Skeletal muscle tissue (tissue), 4 donors: ENCODE data around the gene TMEM209. TPM values are rescaled to one million over a fixed set of nuclear protein-coding genes. Genes with fewer than 3 reads are reported as not detected.
"Not testable (repeated sequence)": the region's sequence is repeated elsewhere in the genome, so short reads cannot be mapped to it uniquely, and the experiment has no call there.

Source experiments
- H3K27ac ChIP-seq: one replicate; pipeline ENCODE4 v1.7.0; 2013; ENCODE audit warnings: mild to moderate bottlenecking, low read depth, low read length, inconsistent platforms
- H3K27me3 ChIP-seq, 3 donors: one replicate each; pipeline ENCODE4 v1.7.0; 2013; ENCODE audit warnings: low read length in 3 of 3; ENCODE audit not compliant: control insufficient read depth in 3 of 3, insufficient read depth in 3 of 3
- H3K36me3 ChIP-seq, 3 donors: one replicate each; pipeline ENCODE4 v1.7.0; 2013; ENCODE audit warnings: low read length in 3 of 3; ENCODE audit not compliant: control insufficient read depth in 3 of 3, insufficient read depth in 3 of 3
- H3K4me1 ChIP-seq, 3 donors: one replicate each; pipeline ENCODE4 v1.7.0; 2013; ENCODE audit warnings: low read length in 3 of 3, mild to moderate bottlenecking in 3 of 3; ENCODE audit not compliant: control insufficient read depth in 3 of 3, insufficient read depth in 3 of 3
- H3K4me3 ChIP-seq, 3 donors: one replicate each; pipeline ENCODE4 v1.7.0; 2013; ENCODE audit warnings: low read length in 3 of 3
- H3K9ac ChIP-seq, 3 donors: one replicate each; pipeline ENCODE4 v1.7.0; 2013; ENCODE audit warnings: low read length in 3 of 3, mild to moderate bottlenecking in 3 of 3, moderate library complexity in 2 of 3, low read depth in 1 of 3
- H3K9me3 ChIP-seq, 3 donors: one replicate each; pipeline ENCODE4 v1.7.0; 2013; ENCODE audit warnings: low read length in 3 of 3; ENCODE audit not compliant: control insufficient read depth in 3 of 3
- total RNA-seq: library from RNA; depleted of rRNA; stranded (reverse); fragments of >200 nt; gene quantifications from one replicate; pipeline ENCODE4 v1.2.3, GENCODE V29; 2014
- donor health status: Osteomylitis.

Gene TMEM209
- total RNA-seq, 1 donor from 2014 or later = 7.3 TPM

- Histone ChIP-seq H3K27me3 (no peaks in the 10 kb centered on the region), H3K4me1 (peaks cover 0 to 7% (median 3%) of the 10 kb centered on the region in 3 donors), H3K9me3 (no peaks in the 10 kb centered on the region), H3K36me3 (no peaks in the 10 kb centered on the region), H3K4me3 (no peak overlapping the region), H3K9ac (no peak overlapping the region), H3K27ac (no peak overlapping the region)
Observed at GRCh38 chr7:130232209-130232608, 27.0 kb upstream of the TMEM209 start.

DNA sequence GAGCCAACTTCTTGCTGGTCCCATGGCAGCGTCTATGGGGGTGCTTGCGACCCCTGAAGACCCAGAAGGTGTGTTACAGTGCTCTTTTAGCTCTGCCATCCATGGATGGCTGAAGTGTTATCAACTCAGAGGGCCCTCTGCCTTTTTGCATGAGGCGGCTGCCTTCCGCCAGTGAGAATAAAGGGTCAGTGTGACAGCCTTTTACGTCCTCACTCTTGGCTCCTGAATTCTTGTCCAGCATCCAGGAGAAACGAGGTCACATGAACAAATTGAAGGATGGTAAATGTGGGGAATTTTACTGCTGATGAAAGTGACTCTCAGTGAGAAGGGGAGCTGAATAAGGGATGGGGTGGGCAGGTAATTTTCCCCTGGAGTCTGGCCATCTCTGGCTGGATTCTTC, 26.6 kb upstream of the TMEM209 start:
- H3K9me3 ChIP-seq = no peaks in the 10 kb centered on the region
- H3K36me3 ChIP-seq = no peaks in the 10 kb centered on the region
- no peaks in the 10 kb centered on the region for H3K27me3 ChIP-seq
- no peak overlapping the region for H3K9ac ChIP-seq
- H3K4me1 ChIP-seq = peaks cover 0 to 6% (median 3%) of the 10 kb centered on the region in 3 donors
- no peak overlapping the region for H3K27ac ChIP-seq
- H3K4me3 ChIP-seq = no peak overlapping the region

DNA sequence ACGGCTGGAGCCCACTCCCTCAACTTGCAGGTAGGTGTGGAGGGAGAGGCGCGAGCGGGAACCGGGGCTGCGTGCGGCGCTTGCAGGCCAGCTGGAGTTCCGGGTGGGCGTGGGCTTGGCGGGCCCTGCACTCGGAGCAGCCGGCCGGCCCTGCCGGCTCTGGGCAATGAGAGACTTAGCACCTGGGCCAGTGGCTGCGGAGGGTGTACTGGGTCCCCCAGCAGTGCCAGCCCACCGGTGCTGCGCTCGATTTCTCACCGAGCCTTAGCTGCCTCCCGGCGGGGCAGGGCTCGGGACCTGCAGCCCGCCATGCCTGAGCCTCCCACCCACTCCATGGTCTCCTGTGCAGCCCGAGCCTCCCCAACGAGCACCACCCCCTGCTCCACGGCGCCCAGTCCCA, 24.8 kb upstream of the TMEM209 start:
- H3K27me3 ChIP-seq, H3K4me3 ChIP-seq, H3K9me3 ChIP-seq, H3K9ac ChIP-seq, H3K27ac ChIP-seq, H3K4me1 ChIP-seq, H3K36me3 ChIP-seq: not testable (repeated sequence)

DNA sequence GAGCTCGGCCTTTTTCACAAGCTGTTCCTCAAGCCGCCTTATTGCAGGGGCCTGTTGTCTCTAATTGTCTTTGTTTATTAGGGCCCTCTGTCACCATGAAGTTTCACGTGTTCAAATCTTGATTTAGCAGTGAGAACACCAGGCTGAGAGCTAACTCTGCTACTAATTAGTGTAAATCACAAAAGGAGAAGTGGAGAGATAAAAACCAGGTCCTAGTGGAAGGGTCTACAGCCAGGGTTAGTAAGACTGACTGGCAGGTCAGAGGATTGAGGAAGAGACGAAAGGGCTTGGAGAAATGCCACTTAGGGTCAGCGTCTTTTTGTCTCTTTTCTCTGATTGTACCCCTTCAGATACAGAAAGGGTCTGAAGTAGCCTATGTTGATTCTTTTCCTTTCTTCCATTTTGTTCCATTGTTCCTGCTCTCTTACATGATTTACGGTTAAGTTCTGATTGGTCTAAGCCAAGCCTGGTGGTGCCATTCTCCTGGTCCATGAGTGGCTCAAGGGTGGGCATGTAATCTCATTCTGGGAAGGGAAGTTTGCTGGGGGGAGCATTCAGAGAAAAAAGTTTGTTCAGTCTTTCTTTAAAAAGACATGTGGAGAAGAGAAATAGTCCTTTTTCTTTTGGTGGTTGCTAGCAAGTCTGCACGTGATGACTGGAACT, 23.8 kb upstream of the TMEM209 start:
- Histone ChIP-seq H3K27me3 (no peaks in the 10 kb centered on the region), H3K4me1 (no peaks in the 10 kb centered on the region), H3K9ac (no peak overlapping the region), H3K9me3 (no peaks in the 10 kb centered on the region), H3K4me3 (no peak overlapping the region), H3K36me3 (no peaks in the 10 kb centered on the region), H3K27ac (no peak overlapping the region)

- H3K4me1 ChIP-seq = no peaks in the 10 kb centered on the region
- H3K4me3 ChIP-seq = no peak overlapping the region
- no peaks in the 10 kb centered on the region for H3K27me3 ChIP-seq
- no peaks in the 10 kb centered on the region for H3K36me3 ChIP-seq
- no peak overlapping the region for H3K27ac ChIP-seq
- no peak overlapping the region for H3K9ac ChIP-seq
- no peaks in the 10 kb centered on the region for H3K9me3 ChIP-seq
Observed at GRCh38 chr7:130227883-130228575, 22.8 kb upstream of the TMEM209 start.

GRCh38 chr7:130226333-130226732, 21.1 kb upstream of the TMEM209 start:
- Histone ChIP-seq H3K4me1 (no peaks in the 10 kb centered on the region), H3K36me3 (no peaks in the 10 kb centered on the region), H3K9ac (no peak overlapping the region), H3K4me3 (no peak overlapping the region), H3K27ac (no peak overlapping the region), H3K27me3 (no peaks in the 10 kb centered on the region), H3K9me3 (no peaks in the 10 kb centered on the region)

DNA sequence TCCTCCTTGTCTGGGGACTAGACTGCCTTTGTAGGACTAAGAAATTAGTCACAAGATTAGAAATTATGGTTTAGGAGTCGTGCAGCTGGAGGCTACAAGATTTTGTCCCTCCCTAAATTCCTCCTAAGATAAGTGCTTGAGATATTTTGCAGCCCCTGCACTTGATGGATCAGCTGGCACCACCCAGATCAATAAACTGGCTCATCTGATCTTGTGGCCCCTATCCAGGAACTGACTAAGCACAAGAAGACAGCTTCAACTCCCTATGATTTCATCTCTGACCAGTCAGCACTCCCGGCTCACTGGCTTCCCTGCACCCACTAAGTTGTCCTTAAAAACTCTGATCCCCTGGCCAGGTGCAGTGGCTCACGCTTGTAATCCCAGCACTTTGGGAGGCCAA, 19.7 kb upstream of the TMEM209 start:
- not testable (repeated sequence) for H3K27ac ChIP-seq, H3K4me3 ChIP-seq, H3K9ac ChIP-seq, H3K9me3 ChIP-seq, H3K27me3 ChIP-seq, H3K36me3 ChIP-seq, H3K4me1 ChIP-seq

GRCh38 chr7:130224210-130224609, 19.0 kb upstream of the TMEM209 start:
- Histone ChIP-seq H3K36me3 (no peaks in the 10 kb centered on the region), H3K4me3 (no peak overlapping the region), H3K4me1 (no peaks in the 10 kb centered on the region), H3K9ac (no peak overlapping the region), H3K9me3 (no peaks in the 10 kb centered on the region), H3K27ac (no peak overlapping the region), H3K27me3 (no peaks in the 10 kb centered on the region)

- no peaks in the 10 kb centered on the region for H3K4me1 ChIP-seq
- no peaks in the 10 kb centered on the region for H3K36me3 ChIP-seq
- H3K4me3 ChIP-seq = no peak overlapping the region
- no peak overlapping the region for H3K27ac ChIP-seq
- H3K9ac ChIP-seq = no peak overlapping the region
- H3K9me3 ChIP-seq = no peaks in the 10 kb centered on the region
- H3K27me3 ChIP-seq = no peaks in the 10 kb centered on the region
Observed at GRCh38 chr7:130223646-130224045, 18.4 kb upstream of the TMEM209 start.

DNA sequence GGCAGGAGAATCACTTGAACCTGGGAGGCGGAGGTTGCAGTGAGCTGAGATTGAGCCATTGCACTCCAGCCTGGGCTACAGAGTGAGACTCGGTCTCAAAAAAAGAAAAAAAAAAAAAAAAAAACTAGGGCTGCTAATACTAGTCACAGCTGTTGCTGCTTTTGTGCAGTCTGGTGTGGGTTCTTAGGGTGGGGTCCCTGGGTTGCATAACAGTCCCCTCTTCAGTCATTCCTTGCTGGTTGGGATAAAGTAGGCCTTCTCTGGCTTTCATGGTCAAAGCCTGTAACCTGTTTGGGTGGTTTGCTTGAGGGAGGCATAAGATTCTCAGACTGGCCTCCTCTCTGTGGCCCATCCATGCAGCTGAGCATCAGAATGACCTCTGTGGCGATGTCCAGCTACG, 16.5 kb upstream of the TMEM209 start:
- Histone ChIP-seq H3K27ac (no peak overlapping the region), H3K9me3 (no peaks in the 10 kb centered on the region), H3K36me3 (no peaks in the 10 kb centered on the region)

More for the DNA sequence above, 16.5 kb upstream of the TMEM209 start:
- Histone ChIP-seq H3K9ac (no peak overlapping the region), H3K27me3 (no peaks in the 10 kb centered on the region), H3K4me1 (no peaks in the 10 kb centered on the region), H3K4me3 (no peak overlapping the region)
